Neuronal stem cell (in vitro differentiated cells): ENCODE data around the gene IGFBP2.

ENCODE experiments used
- DNase-seq: peaks from one replicate; pipeline ENCODE4 v3.0.0-alpha.2; 2013; ENCODE audit warnings: low spot score
- H2AFZ ChIP-seq: one replicate; pipeline ENCODE4 v1.6.1; 2013; ENCODE audit warnings: mild to moderate bottlenecking, low read length, inconsistent platforms
- H2AK5ac ChIP-seq: 2 replicates; pipeline ENCODE4 v1.6.1; 2013; ENCODE audit warnings: low read depth, mild to moderate bottlenecking, inconsistent platforms, low read length, moderate library complexity, mixed read lengths
- H2BK120ac ChIP-seq: 2 replicates; pipeline ENCODE4 v1.6.1; 2013; ENCODE audit warnings: low read depth, mild to moderate bottlenecking, inconsistent platforms, low read length, moderate library complexity, mixed read lengths
- H2BK12ac ChIP-seq: one replicate; pipeline ENCODE4 v1.6.1; 2013; ENCODE audit warnings: low read length, inconsistent platforms
- H2BK15ac ChIP-seq: 2 replicates; pipeline ENCODE4 v1.6.1; 2013; ENCODE audit warnings: mild to moderate bottlenecking, low read length, inconsistent platforms, mixed read lengths
- H2BK5ac ChIP-seq: one replicate; pipeline ENCODE4 v1.6.1; 2013; ENCODE audit warnings: inconsistent platforms, mild to moderate bottlenecking, low read length, moderate library complexity
- H3K14ac ChIP-seq: one replicate; pipeline ENCODE4 v1.6.1; 2013; ENCODE audit warnings: low read length, inconsistent platforms
- H3K18ac ChIP-seq: 2 replicates; pipeline ENCODE4 v1.6.1; 2013; ENCODE audit warnings: low read length, inconsistent platforms
- H3K23ac ChIP-seq: 2 replicates; pipeline ENCODE4 v1.6.1; 2013; ENCODE audit warnings: low read depth, mild to moderate bottlenecking, mixed read lengths, low read length, inconsistent platforms; ENCODE audit not compliant: poor library complexity
- H3K27ac ChIP-seq: replicated peaks from 3 replicates; pipeline ENCODE4 v1.5.1; 2013; ENCODE audit warnings: low read length, inconsistent platforms
- H3K27me3 ChIP-seq, 3 experiments: 2 replicates each; pipeline ENCODE4 v1.6.1; 2013; ENCODE audit warnings: low read length in 3 of 3, mild to moderate bottlenecking in 2 of 3, inconsistent platforms in 1 of 3, low read depth in 1 of 3, mixed read lengths in 1 of 3, moderate library complexity in 1 of 3; ENCODE audit not compliant: control insufficient read depth in 3 of 3, insufficient read depth in 3 of 3
- H3K36me3 ChIP-seq, 2 donors: replicated peaks in 1 of 2; 2 replicates each; pipeline ENCODE4 v1.6.1; 2013; ENCODE audit warnings: low read length in 2 of 2; ENCODE audit not compliant: control insufficient read depth in 2 of 2, insufficient read depth in 2 of 2
- H3K4ac ChIP-seq: 2 replicates; pipeline ENCODE4 v1.6.1; 2013; ENCODE audit warnings: inconsistent platforms, mild to moderate bottlenecking, low read length, moderate library complexity
- H3K4me1 ChIP-seq, 2 donors: 1 replicate in 1 of 2; 2 replicates in 1 of 2; pipeline ENCODE4 v1.6.1; 2013; ENCODE audit warnings: low read length in 2 of 2, low read depth in 1 of 2; ENCODE audit not compliant: control insufficient read depth in 2 of 2, insufficient read depth in 1 of 2
- H3K4me2 ChIP-seq: one replicate; pipeline ENCODE4 v1.6.1; 2013; ENCODE audit warnings: mild to moderate bottlenecking, low read length, inconsistent platforms; ENCODE audit not compliant: insufficient read depth, poor library complexity, severe bottlenecking
- H3K4me3 ChIP-seq, 2 donors: 2 replicates each; pipeline ENCODE4 v1.5.1; 2013; ENCODE audit warnings: low read length in 2 of 2, mild to moderate bottlenecking in 2 of 2, inconsistent platforms in 1 of 2, moderate library complexity in 1 of 2
- H3K79me1 ChIP-seq: one replicate; pipeline ENCODE4 v1.6.1; 2013; ENCODE audit warnings: low read depth, mild to moderate bottlenecking, inconsistent platforms, low read length, moderate library complexity
- H3K9ac ChIP-seq: one replicate; pipeline ENCODE4 v1.6.1; 2013; ENCODE audit warnings: mild to moderate bottlenecking, low read depth, low read length, inconsistent platforms; ENCODE audit not compliant: poor library complexity
- H3K9me3 ChIP-seq, 2 donors: replicated peaks in 1 of 2; 2 replicates each; pipeline versions ENCODE3 to v1.6.1; 2013; ENCODE audit warnings: low read length in 2 of 2, mild to moderate bottlenecking in 2 of 2, inconsistent platforms in 1 of 2, low read depth in 1 of 2, mixed read lengths in 1 of 2, moderate library complexity in 1 of 2; ENCODE audit not compliant: control insufficient read depth in 2 of 2, insufficient read depth in 1 of 2
- H4K8ac ChIP-seq: one replicate; pipeline ENCODE4 v1.6.1; 2013; ENCODE audit warnings: low read depth, mild to moderate bottlenecking, inconsistent platforms, low read length, moderate library complexity
- H4K91ac ChIP-seq: one replicate; pipeline ENCODE4 v1.6.1; 2013; ENCODE audit warnings: low read length, low read depth, mild to moderate bottlenecking, inconsistent platforms; ENCODE audit not compliant: poor library complexity
- WGBS, 2 donors: extraction: QIAGEN DNeasy Blood & Tissue Kit; methylation state at CpG; one replicate each; pipeline ENCODE4 v1.1.7; 2013; ENCODE audit warnings: missing lambda C conversion rate in 2 of 2, mixed read lengths in 1 of 2; ENCODE audit not compliant: insufficient read length in 2 of 2, insufficient replicate concordance in 1 of 2; ENCODE audit errors: extremely low coverage in 2 of 2; 5-methylcytosine and 5-hydroxymethylcytosine counted together

The IGFBP2 gene

GRCh38 chr2:216616083-216616678 is 17.0 kb upstream of the IGFBP2 start:
- H2BK120ac ChIP-seq, result no peak overlapping the region
- H3K9ac ChIP-seq, result no peak overlapping the region
- no peaks in the 10 kb centered on the region for H3K79me1 ChIP-seq
- H3K4me2 ChIP-seq, result no peak overlapping the region
- no peaks in the 10 kb centered on the region for H3K27me3 ChIP-seq
- no peak overlapping the region for H4K8ac ChIP-seq
- H2BK5ac ChIP-seq, result no peak overlapping the region
- H3K23ac ChIP-seq, result no peak overlapping the region
- H3K4ac ChIP-seq, result no peak overlapping the region
- H3K4me1 ChIP-seq, result peaks cover 18 to 29% of the 10 kb centered on the region in 2 donors
- H2AK5ac ChIP-seq, result no peak overlapping the region
- peak overlapping the region; percentile 33 for H3K18ac ChIP-seq
- no peak overlapping the region for H2BK12ac ChIP-seq
- H3K36me3 ChIP-seq, result no peaks in the 10 kb centered on the region
- DNase-seq, result no peak
- H3K9me3 ChIP-seq, result no peaks in the 10 kb centered on the region
- H3K4me3 ChIP-seq, result no peak overlapping the region
- no CpG with 5 or more reads among the region's 3 CpGs for WGBS, 2 donors
- no peak overlapping the region for H3K14ac ChIP-seq
- no peak overlapping the region for H3K27ac ChIP-seq
- no peak overlapping the region for H2AFZ ChIP-seq
- no peak overlapping the region for H4K91ac ChIP-seq
- H2BK15ac ChIP-seq, result no peak overlapping the region

GRCh38 chr2:216617159-216617815 is 15.9 kb upstream of the IGFBP2 start:
- Histone ChIP-seq H3K18ac (no peak overlapping the region), H2BK15ac (no peak overlapping the region), H2AFZ (no peak overlapping the region), H4K91ac (no peak overlapping the region), H3K14ac (no peak overlapping the region), H2AK5ac (no peak overlapping the region), H3K23ac (no peak overlapping the region), H3K4me2 (no peak overlapping the region), H3K27me3 (no peaks in the 10 kb centered on the region), H2BK120ac (no peak overlapping the region), H3K9ac (no peak overlapping the region), H4K8ac (no peak overlapping the region), H3K4me3 (no peak overlapping the region), H3K4me1 (peaks cover 18 to 33% of the 10 kb centered on the region in 2 donors), H3K79me1 (no peaks in the 10 kb centered on the region), H3K4ac (no peak overlapping the region), H3K36me3 (no peaks in the 10 kb centered on the region), H3K9me3 (no peaks in the 10 kb centered on the region), H3K27ac (no peak overlapping the region), H2BK5ac (no peak overlapping the region), H2BK12ac (no peak overlapping the region)
- no peak for DNase-seq
- WGBS, 2 donors, result no CpG with 5 or more reads among the region's 13 CpGs

- H3K18ac ChIP-seq, result peak overlapping the region; percentile 34
- no peaks in the 10 kb centered on the region for H3K9me3 ChIP-seq
- H3K79me1 ChIP-seq, result no peaks in the 10 kb centered on the region
- no peak overlapping the region for H2BK12ac ChIP-seq
- peaks cover 18 to 27% of the 10 kb centered on the region in 2 donors for H3K4me1 ChIP-seq
- H3K4me3 ChIP-seq, result no peak overlapping the region
- H3K23ac ChIP-seq, result no peak overlapping the region
- no peaks in the 10 kb centered on the region for H3K27me3 ChIP-seq
- no CpG with 5 or more reads among the region's 7 CpGs for WGBS, 2 donors
- H2BK120ac ChIP-seq, result no peak overlapping the region
- no peak overlapping the region for H3K27ac ChIP-seq
- no peak overlapping the region for H3K4me2 ChIP-seq
- no peak overlapping the region for H2BK15ac ChIP-seq
- no peak overlapping the region for H2AK5ac ChIP-seq
- H3K4ac ChIP-seq, result no peak overlapping the region
- no peak overlapping the region for H3K14ac ChIP-seq
- H3K9ac ChIP-seq, result no peak overlapping the region
- no peaks in the 10 kb centered on the region for H3K36me3 ChIP-seq
- peak overlapping the region; percentile 80 for H2AFZ ChIP-seq
- DNase-seq, result no peak
- no peak overlapping the region for H2BK5ac ChIP-seq
- no peak overlapping the region for H4K8ac ChIP-seq
- no peak overlapping the region for H4K91ac ChIP-seq
These were observed 14.4 kb upstream of the IGFBP2 start for GRCh38 chr2:216618785-216619184.

- Histone ChIP-seq H4K91ac (no peak overlapping the region), H3K36me3 (no peaks in the 10 kb centered on the region), H2AFZ (peak overlapping the region; percentile 80), H3K27ac (peak overlapping the region; percentile 4), H3K18ac (no peak overlapping the region), H3K79me1 (no peaks in the 10 kb centered on the region), H2BK15ac (no peak overlapping the region), H3K23ac (no peak overlapping the region), H3K9ac (no peak overlapping the region), H3K14ac (no peak overlapping the region), H2BK5ac (no peak overlapping the region), H3K4me2 (no peak overlapping the region), H2BK12ac (no peak overlapping the region), H2BK120ac (no peak overlapping the region), H3K4me1 (peaks cover 18 to 27% of the 10 kb centered on the region in 2 donors), H3K4ac (no peak overlapping the region), H3K27me3 (no peaks in the 10 kb centered on the region), H4K8ac (no peak overlapping the region), H3K9me3 (peaks cover 0 to 7% of the 10 kb centered on the region in 2 donors), H3K4me3 (peak overlapping the region in 1 of 2 donors; percentile 3), H2AK5ac (no peak overlapping the region)
- no peak for DNase-seq
- WGBS, 2 donors, result no CpG with 5 or more reads among the region's 12 CpGs
These were observed 13.5 kb upstream of the IGFBP2 start for GRCh38 chr2:216619411-216620393.
